ENCODE data around the gene KIAA1549. TPM values are rescaled to one million over a fixed set of nuclear protein-coding genes. Genes with fewer than 3 reads are reported as not detected.

The KIAA1549 gene
- total and polyA plus RNA-seq, 10 of the 15 experiments (the other 5 are each of a cell fraction or from before 2014, with no cell fraction given) = 0.02 to 0.82 (median 0.22) TPM

- WGBS (ENCODE audit: insufficient coverage, insufficient replicate concordance, low lambda C conversion rate, missing lambda C conversion rate) = 100% methylated on average over 3 of the region's 3 CpGs
- Histone ChIP-seq H3K79me2 (ENCODE audit: control insufficient read depth, insufficient read depth, low read length) (peaks cover 6% of the 10 kb centered on the region), H3K4me1 (ENCODE audit: control insufficient read depth, insufficient read depth, low read length) (no peaks in the 10 kb centered on the region; the same call in 1 of the 2 replicates), H3K27me3 (replicated peaks in 1 of 2; ENCODE audit: control insufficient read depth in 2 of 2, insufficient read depth in 2 of 2, low read length in 1 of 2) (no peaks in the 10 kb centered on the region), H2AFZ (ENCODE audit: control insufficient read depth, low read depth, low read length) (no peak overlapping the region), H3K4me3 (no peak overlapping the region), H3K27ac (ENCODE audit: control insufficient read depth, insufficient read depth) (no peak overlapping the region), H4K20me1 (ENCODE audit: control insufficient read depth, insufficient read depth) (no peaks in the 10 kb centered on the region), H3K9me3 (replicated peaks; ENCODE audit: control insufficient read depth, insufficient read depth, low read length) (no peaks in the 10 kb centered on the region), H3K9ac (ENCODE audit: control insufficient read depth, insufficient read depth, low read length) (no peak overlapping the region), H3K36me3 (ENCODE audit: control insufficient read depth in 2 of 2, insufficient read depth in 2 of 2, low read length in 1 of 2) (peaks cover 2 to 22% of the 10 kb centered on the region in 2 experiments; a peak in 2 of 4 replicates), H3K4me2 (ENCODE audit: control insufficient read depth, insufficient read depth) (no peak overlapping the region)
- no peak for FAIRE-seq
- intact Hi-C loops (cut with micrococcal nuclease; ENCODE audit: unreplicated experiment) = no loop called here
- ChIA-PET CTCF (interaction anchor here (1.9 kb wide), 1 partner anchor 46 kb away, joined by 9 read pairs; no protein-coding TSS in a partner anchor), SMC1A (ENCODE audit: uncharacterized antibody, unreplicated experiment) (interaction anchor here (1.1 kb wide), 1 partner anchor 12 kb away, joined by 3 read pairs; no protein-coding TSS in a partner anchor), POLR2A (no interaction called here), RAD21 (ENCODE audit: unreplicated experiment) (no interaction called here)
- in situ Hi-C loops (cut with MboI) = no loop called here
- no peak for DNase-seq (ENCODE audit: low read depth, low spot score)
- ATAC-seq = no peak
- TF ChIP-seq MEF2B (IDR thresholded peaks at IDR 0.05; ENCODE audit: partially characterized antibody, poor library complexity, severe bottlenecking) (no peak), SREBF1 (IDR thresholded peaks at IDR 0.05; ENCODE audit: low read length) (no peak)
- BruUV-seq (replicated peaks) = no TSS peak
These were observed 48.2 kb upstream of the KIAA1549 start for GRCh38 chr7:139029353-139029752.

- POLR2A ChIA-PET = interaction anchor here (0.7 kb wide), 1 partner anchor 68 kb away, joined by 7 read pairs; no protein-coding TSS in a partner anchor
- H3K27ac ChIP-seq (ENCODE audit: control insufficient read depth, insufficient read depth) = no peak overlapping the region
- in situ Hi-C loops (cut with MboI) = no loop called here
- no peak overlapping the region for H3K4me3 ChIP-seq
- H3K36me3 ChIP-seq (ENCODE audit: control insufficient read depth in 2 of 2, insufficient read depth in 2 of 2, low read length in 1 of 2) = peaks cover 3 to 20% of the 10 kb centered on the region in 2 experiments; a peak in 3 of 4 replicates
- no peaks in the 10 kb centered on the region for H3K4me1 ChIP-seq (ENCODE audit: control insufficient read depth, insufficient read depth, low read length)
- no peak for ATAC-seq
- no peaks in the 10 kb centered on the region for H4K20me1 ChIP-seq (ENCODE audit: control insufficient read depth, insufficient read depth)
- FAIRE-seq = no peak
- no TSS peak for BruUV-seq (replicated peaks)
- H3K9me3 ChIP-seq (replicated peaks; ENCODE audit: control insufficient read depth, insufficient read depth, low read length) = no peaks in the 10 kb centered on the region
- intact Hi-C loops (cut with micrococcal nuclease; ENCODE audit: unreplicated experiment) = no loop called here
- H3K4me2 ChIP-seq (ENCODE audit: control insufficient read depth, insufficient read depth) = no peak overlapping the region
- WGBS (ENCODE audit: insufficient coverage, insufficient replicate concordance, low lambda C conversion rate, missing lambda C conversion rate) = 87% methylated on average over 6 of the region's 6 CpGs
- SMC1A ChIA-PET (ENCODE audit: uncharacterized antibody, unreplicated experiment) = interaction anchor here (1.5 kb wide), 2 partner anchors 10 kb away, joined by 4 read pairs; no protein-coding TSS in a partner anchor
- H2AFZ ChIP-seq (ENCODE audit: control insufficient read depth, low read depth, low read length) = no peak overlapping the region
- no peak overlapping the region for H3K9ac ChIP-seq (ENCODE audit: control insufficient read depth, insufficient read depth, low read length)
- CTCF ChIA-PET = interaction anchor here (1.2 to 1.3 kb wide), 2 partner anchors 8 to 9 kb away, joined by 5 to 8 read pairs; no protein-coding TSS in a partner anchor
- RAD21 ChIA-PET (ENCODE audit: unreplicated experiment) = no interaction called here
- H3K79me2 ChIP-seq (ENCODE audit: control insufficient read depth, insufficient read depth, low read length) = no peaks in the 10 kb centered on the region
- H3K27me3 ChIP-seq (replicated peaks in 1 of 2; ENCODE audit: control insufficient read depth in 2 of 2, insufficient read depth in 2 of 2, low read length in 1 of 2) = no peaks in the 10 kb centered on the region
- no peak for DNase-seq (ENCODE audit: low read depth, low spot score)
- TF ChIP-seq CUX1 (IDR thresholded peaks at IDR 0.05; ENCODE audit: insufficient replicate concordance, low read depth, low read length) = no peak
- no peak for TF ChIP-seq RELA (IDR thresholded peaks at IDR 0.05; ENCODE audit: borderline replicate concordance, partially characterized antibody)
- no peak for TF ChIP-seq TARDBP (IDR thresholded peaks at IDR 0.05; ENCODE audit: borderline replicate concordance)
- TF ChIP-seq ASH2L (IDR thresholded peaks at IDR 0.05; ENCODE audit: borderline replicate concordance, low read depth) = no peak
- no peak for TF ChIP-seq BCL3 (IDR thresholded peaks at IDR 0.05; ENCODE audit: borderline replicate concordance, insufficient read depth, low read depth, low read length, poor library complexity, severe bottlenecking)
- no peak for TF ChIP-seq HSF1 (IDR thresholded peaks at IDR 0.05; ENCODE audit: low read depth, low read length)
These were observed 45.4 kb upstream of the KIAA1549 start for GRCh38 chr7:139026551-139026950.
